ENCODE results near the gene BLTP3B.

BLTP3B gene

GRCh38 chr12:100115291-100115690 is 27.4 kb downstream of the BLTP3B start:
- TF ChIP-seq TCF12 (IDR thresholded peaks at IDR 0.05; ENCODE audit: low read depth) = no peak
- no peak for TF ChIP-seq MAX (IDR thresholded peaks at IDR 0.05)
- TF ChIP-seq RAD21 (IDR thresholded peaks at IDR 0.05; ENCODE audit: low read depth) = no peak
- TF ChIP-seq TEAD4 (IDR thresholded peaks at IDR 0.05) = no peak
- TF ChIP-seq USF1 (IDR thresholded peaks at IDR 0.05) = no peak
- no peak for TF ChIP-seq FOXM1 (IDR thresholded peaks at IDR 0.05; ENCODE audit: borderline replicate concordance, low read depth)
- TF ChIP-seq CREB1 (IDR thresholded peaks at IDR 0.05; ENCODE audit: low read depth) = no peak
- no peak for TF ChIP-seq REST (IDR thresholded peaks at IDR 0.05; ENCODE audit: low read depth)
- TF ChIP-seq EGR1 (IDR thresholded peaks at IDR 0.05) = no peak
- no peak for TF ChIP-seq NFIC (IDR thresholded peaks at IDR 0.05)
- no peak for TF ChIP-seq YY1 (IDR thresholded peaks at IDR 0.05; ENCODE audit: low read depth)
- no peak for TF ChIP-seq EP300 (IDR thresholded peaks at IDR 0.05; ENCODE audit: borderline replicate concordance)
- no peak for TF ChIP-seq ZBTB7A (IDR thresholded peaks at IDR 0.05; ENCODE audit: low read depth)
- no peak for TF ChIP-seq TAF1 (IDR thresholded peaks at IDR 0.05; ENCODE audit: low read depth)
- no peak for TF ChIP-seq CEBPB (IDR thresholded peaks at IDR 0.05)

- TF ChIP-seq NFIC (IDR thresholded peaks at IDR 0.05) (no peak), CEBPB (IDR thresholded peaks at IDR 0.05) (no peak), YY1 (IDR thresholded peaks at IDR 0.05; ENCODE audit: low read depth) (no peak), FOXM1 (IDR thresholded peaks at IDR 0.05; ENCODE audit: borderline replicate concordance, low read depth) (no peak), ZBTB7A (IDR thresholded peaks at IDR 0.05; ENCODE audit: low read depth) (no peak), TAF1 (IDR thresholded peaks at IDR 0.05; ENCODE audit: low read depth) (no peak), TEAD4 (IDR thresholded peaks at IDR 0.05) (no peak), EP300 (IDR thresholded peaks at IDR 0.05; ENCODE audit: borderline replicate concordance) (no peak), TCF12 (IDR thresholded peaks at IDR 0.05; ENCODE audit: low read depth) (no peak), RAD21 (IDR thresholded peaks at IDR 0.05; ENCODE audit: low read depth) (no peak), USF1 (IDR thresholded peaks at IDR 0.05) (no peak), REST (IDR thresholded peaks at IDR 0.05; ENCODE audit: low read depth) (no peak), CREB1 (IDR thresholded peaks at IDR 0.05; ENCODE audit: low read depth) (no peak), MAX (IDR thresholded peaks at IDR 0.05) (no peak)
These were observed 28.1 kb downstream of the BLTP3B start for GRCh38 chr12:100114574-100114973.

- TF ChIP-seq EP300 (IDR thresholded peaks at IDR 0.05; ENCODE audit: borderline replicate concordance) = no peak
These were observed 32.4 kb downstream of the BLTP3B start for GRCh38 chr12:100110276-100110675.

DNA sequence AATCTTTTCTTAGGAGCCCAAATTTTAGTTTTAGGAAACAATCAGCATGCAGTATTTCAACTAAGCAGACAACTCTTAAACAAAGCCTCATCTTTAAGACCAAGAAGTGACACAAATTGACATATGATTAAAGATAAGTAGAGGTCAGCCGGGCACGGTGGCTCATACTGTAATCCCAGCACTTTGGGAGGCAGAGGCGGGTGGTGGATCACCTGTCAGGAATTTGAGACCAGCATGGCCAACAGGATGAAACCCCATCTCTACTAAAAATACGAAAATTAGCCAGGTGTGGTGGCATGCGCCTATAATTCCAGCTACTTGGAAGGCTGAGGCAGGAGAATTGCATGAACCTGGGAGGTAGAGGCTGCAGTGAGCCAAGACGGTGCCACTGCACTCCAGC is 35.8 kb downstream of the BLTP3B start:
- TF ChIP-seq RAD21 (IDR thresholded peaks at IDR 0.05; ENCODE audit: low read depth) = no peak
- no peak for TF ChIP-seq TEAD4 (IDR thresholded peaks at IDR 0.05)

GRCh38 chr12:100105661-100106060 is 37.0 kb downstream of the BLTP3B start:
- no peak for TF ChIP-seq REST (IDR thresholded peaks at IDR 0.05; ENCODE audit: low read depth)
- no peak for TF ChIP-seq YY1 (IDR thresholded peaks at IDR 0.05; ENCODE audit: low read depth)
- TF ChIP-seq CREB1 (IDR thresholded peaks at IDR 0.05; ENCODE audit: low read depth) = no peak
- no peak for TF ChIP-seq EP300 (IDR thresholded peaks at IDR 0.05; ENCODE audit: borderline replicate concordance)
- no peak for TF ChIP-seq CEBPB (IDR thresholded peaks at IDR 0.05)
- TF ChIP-seq ZBTB7A (IDR thresholded peaks at IDR 0.05; ENCODE audit: low read depth) = no peak
- TF ChIP-seq NFIC (IDR thresholded peaks at IDR 0.05) = no peak
- no peak for TF ChIP-seq USF1 (IDR thresholded peaks at IDR 0.05)
- no peak for TF ChIP-seq RAD21 (IDR thresholded peaks at IDR 0.05; ENCODE audit: low read depth)
- no peak for TF ChIP-seq TEAD4 (IDR thresholded peaks at IDR 0.05)
- no peak for TF ChIP-seq TAF1 (IDR thresholded peaks at IDR 0.05; ENCODE audit: low read depth)
- TF ChIP-seq FOXM1 (IDR thresholded peaks at IDR 0.05; ENCODE audit: borderline replicate concordance, low read depth) = no peak
- TF ChIP-seq EGR1 (IDR thresholded peaks at IDR 0.05) = no peak
- no peak for TF ChIP-seq TCF12 (IDR thresholded peaks at IDR 0.05; ENCODE audit: low read depth)
- no peak for TF ChIP-seq MAX (IDR thresholded peaks at IDR 0.05)
